Endothelial cell of umbilical vein (primary cell): Measurements from ENCODE around the gene SPECC1L. TPM values are rescaled to one million over a fixed set of nuclear protein-coding genes. Genes with fewer than 3 reads are reported as not detected.
A peak's percentile ranks its signal among the peaks of the same experiment; 100 is the strongest.

ENCODE experiments used
- BruUV-seq: library from RNA; stranded (reverse); fragments of 400-500 nt; replicated peaks from 2 replicates; lab custom pipeline; 2021; lab: Mats Ljungman, UMichigan
- CTCF ChIA-PET: fragments of 300-600, 350-600 bp; sonication (Branson Sonifier 250); formaldehyde crosslinking; loops from one replicate; lab custom pipeline; 2021; ENCODE audit warnings: antibody characterized with exemption, inconsistent platforms; lab: Charles Lee
- POLR2A ChIA-PET: fragments of 300-600, 350-600 bp; sonication (Branson Sonifier 250); formaldehyde crosslinking; loops from one replicate; lab custom pipeline; 2021; ENCODE audit warnings: antibody characterized with exemption, inconsistent platforms; lab: Charles Lee
- DNase-seq: peaks from one replicate; pipeline ENCODE4 v3.0.0-alpha.2; 2011; ENCODE audit warnings: low read depth, low spot score
- FAIRE-seq: peaks from 2 replicates; lab custom pipeline; 2011; peaks lifted over from hg19 to GRCh38; lab: Jason Lieb, UNC
- H2AFZ ChIP-seq: 2 replicates; pipeline ENCODE4 v1.6.0; 2012; ENCODE audit warnings: low read depth, low read length, control low read depth, inconsistent platforms
- H3K27ac ChIP-seq: 2 replicates; pipeline ENCODE4 v1.5.1; 2011; ENCODE audit warnings: low read depth, mild to moderate bottlenecking, control low read depth, low read length, moderate library complexity; ENCODE audit not compliant: insufficient read depth
- H3K27me3 ChIP-seq, 2 experiments: 2 replicates each; pipeline versions ENCODE4 v1.6.0 to v1.6.1; 2011; ENCODE audit warnings: low read length in 2 of 2, mixed read lengths in 1 of 2; ENCODE audit not compliant: control insufficient read depth in 2 of 2, insufficient read depth in 2 of 2
- H3K36me3 ChIP-seq, 2 experiments: 2 replicates in 1 of 2; 3 replicates in 1 of 2; pipeline ENCODE4 v1.5.1; 2011; ENCODE audit warnings: low read length in 2 of 2, mild to moderate bottlenecking in 1 of 2, moderate library complexity in 1 of 2; ENCODE audit not compliant: control insufficient read depth in 2 of 2, insufficient read depth in 2 of 2; ENCODE audit errors: extremely low read depth in 1 of 2
- H3K4me1 ChIP-seq: 3 replicates; pipeline ENCODE4 v1.5.1; 2011; ENCODE audit warnings: mild to moderate bottlenecking, low read length; ENCODE audit not compliant: control insufficient read depth, insufficient read depth; ENCODE audit errors: extremely low read depth
- H3K4me2 ChIP-seq: 2 replicates; pipeline ENCODE4 v1.6.1; 2011; ENCODE audit warnings: low read length, control low read depth, mixed read lengths; ENCODE audit not compliant: insufficient read depth
- H3K4me3 ChIP-seq, 3 experiments: fragments of 200-600 bp in 1 of 3; sonication (generic), shearing (Covaris generic) in 1 of 3; replicated peaks in 1 of 3; 2 replicates each; pipeline ENCODE4 v1.5.1; 2011 to 2016; ENCODE audit warnings: control low read depth in 3 of 3, low read length in 3 of 3, mild to moderate bottlenecking in 2 of 3, inconsistent platforms in 1 of 3, low read depth in 1 of 3, moderate library complexity in 1 of 3; ENCODE audit not compliant: insufficient read depth in 1 of 3
- H3K79me2 ChIP-seq: 2 replicates; pipeline ENCODE4 v1.6.0; 2012; ENCODE audit warnings: low read length, inconsistent platforms; ENCODE audit not compliant: control insufficient read depth, insufficient read depth
- H3K9ac ChIP-seq: replicated peaks from 2 replicates; pipeline ENCODE3; 2011; ENCODE audit warnings: low read length, control low read depth; ENCODE audit not compliant: insufficient read depth; ENCODE audit errors: extremely low read depth
- H3K9me1 ChIP-seq: replicated peaks from 3 replicates; pipeline ENCODE4 v1.6.0; 2011; ENCODE audit warnings: mild to moderate bottlenecking, low read length; ENCODE audit not compliant: control insufficient read depth, insufficient read depth; ENCODE audit errors: extremely low read depth
- H3K9me3 ChIP-seq: replicated peaks from 2 replicates; pipeline ENCODE4 v1.5.1; 2012; ENCODE audit warnings: low read length, inconsistent platforms; ENCODE audit not compliant: control insufficient read depth, insufficient read depth
- H4K20me1 ChIP-seq: replicated peaks from 2 replicates; pipeline ENCODE3; 2011; ENCODE audit warnings: mild to moderate bottlenecking, low read length; ENCODE audit not compliant: control insufficient read depth, insufficient read depth; ENCODE audit errors: extremely low read depth
- EZH2 ChIP-seq: IDR thresholded peaks from 2 replicates; pipeline ENCODE4 v1.6.1; 2012; ENCODE audit warnings: borderline replicate concordance, low read depth, mild to moderate bottlenecking, moderate library complexity, low read length, inconsistent platforms; ENCODE audit not compliant: severe bottlenecking
- FOS ChIP-seq: IDR thresholded peaks from 2 replicates; pipeline ENCODE4 v1.6.1; 2011; ENCODE audit warnings: mild to moderate bottlenecking, low read length, moderate library complexity, borderline replicate concordance; ENCODE audit not compliant: insufficient read depth
- GATA2 ChIP-seq: IDR thresholded peaks from 2 replicates; pipeline ENCODE4 v1.7.0; 2011; ENCODE audit warnings: low read depth, mild to moderate bottlenecking, moderate library complexity, mixed read lengths, low read length; ENCODE audit not compliant: insufficient read length, insufficient read depth
- JUN ChIP-seq: IDR thresholded peaks from 2 replicates; pipeline ENCODE4 v1.6.1; 2011; ENCODE audit warnings: borderline replicate concordance, low read depth; ENCODE audit not compliant: insufficient read length, insufficient read depth
- MYC ChIP-seq: IDR thresholded peaks from one replicate; pipeline ENCODE4 v1.6.1; 2011; ENCODE audit warnings: mild to moderate bottlenecking, low read depth, low read length
- POLR2A ChIP-seq: IDR thresholded peaks from 2 replicates; pipeline ENCODE4 v1.6.1; 2012; ENCODE audit warnings: low read depth, mild to moderate bottlenecking, control low read depth, low read length
- POLR2AphosphoS5 ChIP-seq: IDR thresholded peaks from 2 replicates; pipeline ENCODE4 v1.6.1; 2012; ENCODE audit warnings: low read depth, mild to moderate bottlenecking, control low read depth, low read length, moderate library complexity; ENCODE audit not compliant: insufficient read depth
- dilution Hi-C: fragments of 300-500 bp; cut with MboI; formaldehyde crosslinking; loops from one replicate; pipeline ENCODE4 v1.15.0; 2019; ENCODE audit warnings: low sequenced_read_pairs; ENCODE audit not compliant: extremely low pct_ligation_motif_present
- intact Hi-C: fragments of 100-400 bp; cut with micrococcal nuclease; formaldehyde crosslinking; loops from one replicate; pipeline ENCODE4 v1.10.0; 2022
- polyA plus RNA-seq, 4 experiments: library from polyadenylated mRNA; depleted of rRNA in 3 of 4; stranded (reverse) in 3 of 4; unstranded in 1 of 4; fragments of >200 nt; gene quantifications; 2 replicates each; pipeline versions ENCODE4 v1.2.1 to v1.2.3, GENCODE V29; 2011 to 2012; ENCODE audit warnings: missing spikeins in 1 of 4
- total RNA-seq: library from RNA; stranded (reverse); gene quantifications from 2 replicates; pipeline ENCODE4 v1.2.3, GENCODE V29; 2021
- TF ChIP-seq, protein P1 (sequence below), 2 donors: IDR thresholded peaks; 1 replicate in 1 of 2; 2 replicates in 1 of 2; pipeline ENCODE4 v1.5.1; 2011; ENCODE audit warnings: low read length in 2 of 2, mild to moderate bottlenecking in 2 of 2, moderate library complexity in 2 of 2, control low read depth in 1 of 2, inconsistent platforms in 1 of 2, low read depth in 1 of 2; ENCODE audit not compliant: insufficient read depth in 1 of 2; ENCODE audit errors: extremely low read depth in 1 of 2
- TF ChIP-seq, protein P2 (sequence below): IDR thresholded peaks from 2 replicates; pipeline ENCODE4 v1.6.1; 2011; ENCODE audit not compliant: insufficient read depth, insufficient read length

Gene SPECC1L
- total and polyA plus RNA-seq, 2 donors (not counting 3 experiments of a cell fraction or from before 2014, with no cell fraction given), result 22.8 to 79.3 TPM

DNA sequence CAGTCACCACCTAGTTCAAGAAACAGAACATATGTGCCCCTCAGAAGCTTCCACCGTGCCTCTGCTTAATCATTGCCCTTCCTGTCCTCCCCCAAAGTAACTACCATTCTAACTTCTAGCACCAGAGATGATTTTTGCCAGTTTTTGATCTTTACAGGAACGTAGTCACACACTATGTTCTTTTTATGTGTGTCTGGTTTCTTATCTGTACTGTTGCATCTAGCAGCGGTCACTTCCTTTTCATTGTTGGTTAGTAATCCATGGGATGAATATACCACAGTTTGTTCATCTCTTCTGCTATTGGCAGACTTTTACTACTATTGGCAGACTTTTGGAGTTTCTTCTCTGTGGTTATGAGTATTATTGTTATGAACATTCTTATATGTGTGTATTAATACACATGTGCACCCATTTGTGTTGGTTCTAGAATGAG is 34.6 kb downstream of the SPECC1L start:
- BruUV-seq, result no TSS peak
- Histone ChIP-seq H3K27me3 (no peaks in the 10 kb centered on the region), H3K9ac (peak overlapping the region; percentile 65), H3K9me3 (no peaks in the 10 kb centered on the region), H3K4me1 (peaks cover 39% of the 10 kb centered on the region), H4K20me1 (no peaks in the 10 kb centered on the region), H3K4me2 (peak overlapping the region; percentile 94), H3K79me2 (peaks cover 60% of the 10 kb centered on the region), H3K36me3 (no peaks in the 10 kb centered on the region), H2AFZ (no peak overlapping the region), H3K27ac (peak overlapping the region; percentile 89), H3K4me3 (peak overlapping the region in 1 of 3 experiments; percentile 28), H3K9me1 (no peaks in the 10 kb centered on the region)
- intact Hi-C loops (loop anchor here (1.0 kb wide), 1 partner anchor 14 kb away; no protein-coding TSS in a partner anchor), dilution Hi-C loops (no loop called here)
- ChIA-PET CTCF (interaction anchor here (1.2 kb wide), 1 partner anchor 20 kb away, joined by 3 read pairs; no protein-coding TSS in a partner anchor), POLR2A (no interaction called here)
- peak; percentile 96 for TF ChIP-seq GATA2
- TF ChIP-seq, protein P1, sequence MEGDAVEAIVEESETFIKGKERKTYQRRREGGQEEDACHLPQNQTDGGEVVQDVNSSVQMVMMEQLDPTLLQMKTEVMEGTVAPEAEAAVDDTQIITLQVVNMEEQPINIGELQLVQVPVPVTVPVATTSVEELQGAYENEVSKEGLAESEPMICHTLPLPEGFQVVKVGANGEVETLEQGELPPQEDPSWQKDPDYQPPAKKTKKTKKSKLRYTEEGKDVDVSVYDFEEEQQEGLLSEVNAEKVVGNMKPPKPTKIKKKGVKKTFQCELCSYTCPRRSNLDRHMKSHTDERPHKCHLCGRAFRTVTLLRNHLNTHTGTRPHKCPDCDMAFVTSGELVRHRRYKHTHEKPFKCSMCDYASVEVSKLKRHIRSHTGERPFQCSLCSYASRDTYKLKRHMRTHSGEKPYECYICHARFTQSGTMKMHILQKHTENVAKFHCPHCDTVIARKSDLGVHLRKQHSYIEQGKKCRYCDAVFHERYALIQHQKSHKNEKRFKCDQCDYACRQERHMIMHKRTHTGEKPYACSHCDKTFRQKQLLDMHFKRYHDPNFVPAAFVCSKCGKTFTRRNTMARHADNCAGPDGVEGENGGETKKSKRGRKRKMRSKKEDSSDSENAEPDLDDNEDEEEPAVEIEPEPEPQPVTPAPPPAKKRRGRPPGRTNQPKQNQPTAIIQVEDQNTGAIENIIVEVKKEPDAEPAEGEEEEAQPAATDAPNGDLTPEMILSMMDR (IDR thresholded peaks at IDR 0.05; ENCODE audit: extremely low read depth in 1 of 2, insufficient read depth in 1 of 2, low read depth in 1 of 2, low read length in 2 of 2), result no peak
- peak; percentile 44 for TF ChIP-seq POLR2A
- peak; percentile 75 for TF ChIP-seq FOS
- TF ChIP-seq POLR2AphosphoS5, result no peak
- peak; percentile 72 for TF ChIP-seq JUN
- TF ChIP-seq, protein P2, sequence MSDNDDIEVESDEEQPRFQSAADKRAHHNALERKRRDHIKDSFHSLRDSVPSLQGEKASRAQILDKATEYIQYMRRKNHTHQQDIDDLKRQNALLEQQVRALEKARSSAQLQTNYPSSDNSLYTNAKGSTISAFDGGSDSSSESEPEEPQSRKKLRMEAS, result no peak
- no peak for TF ChIP-seq EZH2
- no peak for TF ChIP-seq MYC
- peak; percentile 87 for FAIRE-seq
- peak; percentile 89 for DNase-seq
